ENCODE data around the gene ZNF598.

Gene ZNF598

DNA sequence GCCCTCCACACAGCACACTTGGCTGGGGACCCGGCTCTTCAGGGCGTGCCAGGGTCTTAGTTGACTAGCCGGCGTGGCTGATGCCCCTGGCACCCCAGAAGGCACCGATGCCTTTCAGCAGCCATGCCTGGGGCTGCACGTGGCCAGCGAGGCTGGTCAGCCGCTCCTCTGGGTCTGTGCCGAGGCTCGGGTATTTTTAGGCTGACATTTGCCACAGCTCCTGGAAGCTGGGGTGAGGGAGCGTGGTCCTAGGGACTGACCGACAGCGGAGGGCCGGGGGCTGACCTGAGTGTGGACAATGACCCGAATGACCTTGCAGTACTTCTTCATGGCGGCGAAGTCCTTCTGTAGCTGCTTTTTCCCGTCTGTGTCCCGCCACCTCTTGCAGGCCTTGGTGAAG is 59.1 kb downstream of the ZNF598 start:
- DNase-seq (ENCODE audit: low spot score): no peak
- TF ChIP-seq, protein P1, sequence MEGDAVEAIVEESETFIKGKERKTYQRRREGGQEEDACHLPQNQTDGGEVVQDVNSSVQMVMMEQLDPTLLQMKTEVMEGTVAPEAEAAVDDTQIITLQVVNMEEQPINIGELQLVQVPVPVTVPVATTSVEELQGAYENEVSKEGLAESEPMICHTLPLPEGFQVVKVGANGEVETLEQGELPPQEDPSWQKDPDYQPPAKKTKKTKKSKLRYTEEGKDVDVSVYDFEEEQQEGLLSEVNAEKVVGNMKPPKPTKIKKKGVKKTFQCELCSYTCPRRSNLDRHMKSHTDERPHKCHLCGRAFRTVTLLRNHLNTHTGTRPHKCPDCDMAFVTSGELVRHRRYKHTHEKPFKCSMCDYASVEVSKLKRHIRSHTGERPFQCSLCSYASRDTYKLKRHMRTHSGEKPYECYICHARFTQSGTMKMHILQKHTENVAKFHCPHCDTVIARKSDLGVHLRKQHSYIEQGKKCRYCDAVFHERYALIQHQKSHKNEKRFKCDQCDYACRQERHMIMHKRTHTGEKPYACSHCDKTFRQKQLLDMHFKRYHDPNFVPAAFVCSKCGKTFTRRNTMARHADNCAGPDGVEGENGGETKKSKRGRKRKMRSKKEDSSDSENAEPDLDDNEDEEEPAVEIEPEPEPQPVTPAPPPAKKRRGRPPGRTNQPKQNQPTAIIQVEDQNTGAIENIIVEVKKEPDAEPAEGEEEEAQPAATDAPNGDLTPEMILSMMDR (IDR thresholded peaks at IDR 0.05; ENCODE audit: extremely low read depth, missing control alignments): no peak

- no peak for DNase-seq (ENCODE audit: low spot score)
- TF ChIP-seq, protein P1 (IDR thresholded peaks at IDR 0.05; ENCODE audit: extremely low read depth, missing control alignments): no peak
These were observed 59.6 kb downstream of the ZNF598 start for GRCh38 chr16:1950047-1950446.

DNA sequence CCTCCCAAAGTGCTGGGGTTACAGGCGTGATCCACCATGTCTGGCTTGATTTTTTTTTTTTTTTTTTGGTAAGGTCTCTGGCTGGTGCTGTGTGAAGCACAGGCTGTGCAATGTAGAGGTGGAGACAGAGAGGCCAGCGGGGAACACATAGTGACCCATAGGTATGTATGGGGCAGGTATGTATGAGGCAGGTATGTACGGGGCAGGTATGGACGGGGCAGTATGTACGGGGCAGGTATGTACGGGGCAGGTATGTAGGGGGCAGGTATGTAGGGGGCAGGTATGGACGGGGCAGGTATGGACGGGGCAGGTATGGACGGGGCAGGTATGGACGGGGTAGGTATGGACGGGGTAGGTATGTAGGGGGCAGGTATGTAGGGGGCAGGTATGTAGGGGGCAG is 60.1 kb downstream of the ZNF598 start:
- DNase-seq (ENCODE audit: low spot score): no peak
- TF ChIP-seq, protein P1 (IDR thresholded peaks at IDR 0.05; ENCODE audit: extremely low read depth, missing control alignments): no peak
